Measurements from ENCODE around the gene PARN.

DNA sequence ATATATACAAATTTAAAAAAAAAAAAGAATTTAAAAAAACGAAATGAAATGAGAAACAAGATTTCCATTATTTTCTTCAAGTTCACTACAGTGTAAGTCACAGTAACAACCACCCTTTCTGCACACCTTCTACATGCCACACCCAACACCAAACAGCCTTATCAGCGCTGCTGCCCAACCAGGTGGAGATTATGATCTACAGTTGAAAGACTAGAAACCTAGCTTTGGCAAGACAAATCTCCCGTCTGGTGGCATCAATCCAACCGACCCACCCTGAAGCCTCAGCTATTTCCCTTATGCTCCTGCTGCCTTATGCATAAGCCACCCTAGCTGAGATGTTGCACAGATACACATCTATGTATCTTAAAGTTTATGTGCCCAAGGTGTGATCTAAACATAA, 60.8 kb downstream of the PARN start:
- TF ChIP-seq CTCF (IDR thresholded peaks at IDR 0.05; ENCODE audit: poor library complexity, severe bottlenecking) (no peak), RAD21 (conservative IDR thresholded peaks at IDR 0.05) (no peak), TAF1 (IDR thresholded peaks at IDR 0.05; ENCODE audit: low read depth) (no peak), POLR2AphosphoS5 (IDR thresholded peaks at IDR 0.05) (no peak)
- TF ChIP-seq, protein P1, sequence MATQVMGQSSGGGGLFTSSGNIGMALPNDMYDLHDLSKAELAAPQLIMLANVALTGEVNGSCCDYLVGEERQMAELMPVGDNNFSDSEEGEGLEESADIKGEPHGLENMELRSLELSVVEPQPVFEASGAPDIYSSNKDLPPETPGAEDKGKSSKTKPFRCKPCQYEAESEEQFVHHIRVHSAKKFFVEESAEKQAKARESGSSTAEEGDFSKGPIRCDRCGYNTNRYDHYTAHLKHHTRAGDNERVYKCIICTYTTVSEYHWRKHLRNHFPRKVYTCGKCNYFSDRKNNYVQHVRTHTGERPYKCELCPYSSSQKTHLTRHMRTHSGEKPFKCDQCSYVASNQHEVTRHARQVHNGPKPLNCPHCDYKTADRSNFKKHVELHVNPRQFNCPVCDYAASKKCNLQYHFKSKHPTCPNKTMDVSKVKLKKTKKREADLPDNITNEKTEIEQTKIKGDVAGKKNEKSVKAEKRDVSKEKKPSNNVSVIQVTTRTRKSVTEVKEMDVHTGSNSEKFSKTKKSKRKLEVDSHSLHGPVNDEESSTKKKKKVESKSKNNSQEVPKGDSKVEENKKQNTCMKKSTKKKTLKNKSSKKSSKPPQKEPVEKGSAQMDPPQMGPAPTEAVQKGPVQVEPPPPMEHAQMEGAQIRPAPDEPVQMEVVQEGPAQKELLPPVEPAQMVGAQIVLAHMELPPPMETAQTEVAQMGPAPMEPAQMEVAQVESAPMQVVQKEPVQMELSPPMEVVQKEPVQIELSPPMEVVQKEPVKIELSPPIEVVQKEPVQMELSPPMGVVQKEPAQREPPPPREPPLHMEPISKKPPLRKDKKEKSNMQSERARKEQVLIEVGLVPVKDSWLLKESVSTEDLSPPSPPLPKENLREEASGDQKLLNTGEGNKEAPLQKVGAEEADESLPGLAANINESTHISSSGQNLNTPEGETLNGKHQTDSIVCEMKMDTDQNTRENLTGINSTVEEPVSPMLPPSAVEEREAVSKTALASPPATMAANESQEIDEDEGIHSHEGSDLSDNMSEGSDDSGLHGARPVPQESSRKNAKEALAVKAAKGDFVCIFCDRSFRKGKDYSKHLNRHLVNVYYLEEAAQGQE (IDR thresholded peaks at IDR 0.05; ENCODE audit: borderline replicate concordance): no peak

All from neural cell (in vitro differentiated cells).